ENCODE data around the gene KIAA0753. TPM values are rescaled to one million over a fixed set of nuclear protein-coding genes. Genes with fewer than 3 reads are reported as not detected.

KIAA0753 gene
- total and polyA plus RNA-seq, 9 of the 15 experiments (the other 6 are each of a cell fraction or from before 2014, with no cell fraction given): 2.0 to 9.0 (median 6.9) TPM

DNA sequence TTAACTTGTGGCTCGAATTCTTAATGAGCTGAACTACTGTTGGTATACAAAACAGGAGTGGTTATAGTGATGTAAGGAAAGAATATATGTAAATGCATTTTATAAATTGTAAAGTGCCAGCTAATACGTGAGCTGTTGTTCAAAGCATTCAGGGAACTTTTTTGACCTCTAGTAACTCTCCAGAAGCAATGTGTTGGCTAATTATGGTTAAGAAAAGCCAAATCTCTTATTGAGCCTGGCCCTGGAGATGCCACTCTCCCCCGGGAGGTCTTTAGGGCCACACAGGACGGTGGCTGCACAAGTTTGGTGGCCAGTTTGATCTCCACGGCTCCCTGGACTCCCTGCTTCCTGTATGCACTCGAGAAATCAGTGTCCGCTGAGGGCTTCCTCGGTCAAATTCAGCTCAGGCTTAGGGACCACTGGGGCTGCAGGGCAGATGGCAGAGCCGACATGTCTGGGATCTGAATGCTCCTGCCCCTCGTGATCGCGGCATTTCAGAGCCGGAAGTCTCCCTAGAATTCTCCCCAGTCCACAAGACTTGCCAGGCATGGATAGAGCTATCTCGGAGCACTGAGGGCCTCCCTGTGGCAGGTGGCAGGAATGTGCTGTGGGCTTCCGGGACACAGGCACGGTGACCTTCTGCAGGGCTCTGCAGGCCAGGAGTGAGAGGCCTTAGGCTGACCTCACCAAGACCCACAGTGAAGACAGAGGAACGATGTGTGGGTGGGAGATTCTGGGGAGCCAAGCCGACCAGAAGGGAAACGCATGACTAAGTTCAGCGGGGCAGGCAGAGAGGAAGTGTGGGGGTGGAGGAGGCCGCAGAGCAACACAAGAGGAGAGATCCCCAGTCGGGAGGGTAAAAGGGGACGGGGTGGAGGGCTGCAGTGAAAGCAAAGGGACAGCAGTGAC, 65.6 kb downstream of the KIAA0753 start (continued):
- TF ChIP-seq, protein P1, sequence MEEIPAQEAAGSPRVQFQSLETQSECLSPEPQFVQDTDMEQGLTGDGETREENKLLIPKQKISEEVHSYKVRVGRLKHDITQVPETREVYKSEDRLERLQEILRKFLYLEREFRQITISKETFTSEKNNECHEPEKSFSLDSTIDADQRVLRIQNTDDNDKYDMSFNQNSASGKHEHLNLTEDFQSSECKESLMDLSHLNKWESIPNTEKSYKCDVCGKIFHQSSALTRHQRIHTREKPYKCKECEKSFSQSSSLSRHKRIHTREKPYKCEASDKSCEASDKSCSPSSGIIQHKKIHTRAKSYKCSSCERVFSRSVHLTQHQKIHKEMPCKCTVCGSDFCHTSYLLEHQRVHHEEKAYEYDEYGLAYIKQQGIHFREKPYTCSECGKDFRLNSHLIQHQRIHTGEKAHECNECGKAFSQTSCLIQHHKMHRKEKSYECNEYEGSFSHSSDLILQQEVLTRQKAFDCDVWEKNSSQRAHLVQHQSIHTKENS (CRISPR knock-in tag; IDR thresholded peaks at IDR 0.05): no peak
- TF ChIP-seq EWSR1 (IDR thresholded peaks at IDR 0.05; ENCODE audit: borderline replicate concordance, low read depth, partially characterized antibody) (no peak), EP400 (IDR thresholded peaks at IDR 0.05) (peak; percentile 35; the same call in 1 of the 2 replicates), CREB1 (IDR thresholded peaks at IDR 0.05) (no peak), CREB1 (CRISPR knock-in tag; IDR thresholded peaks at IDR 0.05) (no peak), BACH1 (tag; IDR thresholded peaks at IDR 0.05) (no peak), ILF3 (IDR thresholded peaks at IDR 0.05; ENCODE audit: borderline replicate concordance) (no peak), ZNF77 (CRISPR knock-in tag; IDR thresholded peaks at IDR 0.05) (no peak), NFE2 (IDR thresholded peaks at IDR 0.05; ENCODE audit: low read depth) (no peak), NCOR1 (IDR thresholded peaks at IDR 0.05) (0 out of 2 replicates have a peak, but pooled peaks have one; percentile 30)
- TF ChIP-seq, protein P2, sequence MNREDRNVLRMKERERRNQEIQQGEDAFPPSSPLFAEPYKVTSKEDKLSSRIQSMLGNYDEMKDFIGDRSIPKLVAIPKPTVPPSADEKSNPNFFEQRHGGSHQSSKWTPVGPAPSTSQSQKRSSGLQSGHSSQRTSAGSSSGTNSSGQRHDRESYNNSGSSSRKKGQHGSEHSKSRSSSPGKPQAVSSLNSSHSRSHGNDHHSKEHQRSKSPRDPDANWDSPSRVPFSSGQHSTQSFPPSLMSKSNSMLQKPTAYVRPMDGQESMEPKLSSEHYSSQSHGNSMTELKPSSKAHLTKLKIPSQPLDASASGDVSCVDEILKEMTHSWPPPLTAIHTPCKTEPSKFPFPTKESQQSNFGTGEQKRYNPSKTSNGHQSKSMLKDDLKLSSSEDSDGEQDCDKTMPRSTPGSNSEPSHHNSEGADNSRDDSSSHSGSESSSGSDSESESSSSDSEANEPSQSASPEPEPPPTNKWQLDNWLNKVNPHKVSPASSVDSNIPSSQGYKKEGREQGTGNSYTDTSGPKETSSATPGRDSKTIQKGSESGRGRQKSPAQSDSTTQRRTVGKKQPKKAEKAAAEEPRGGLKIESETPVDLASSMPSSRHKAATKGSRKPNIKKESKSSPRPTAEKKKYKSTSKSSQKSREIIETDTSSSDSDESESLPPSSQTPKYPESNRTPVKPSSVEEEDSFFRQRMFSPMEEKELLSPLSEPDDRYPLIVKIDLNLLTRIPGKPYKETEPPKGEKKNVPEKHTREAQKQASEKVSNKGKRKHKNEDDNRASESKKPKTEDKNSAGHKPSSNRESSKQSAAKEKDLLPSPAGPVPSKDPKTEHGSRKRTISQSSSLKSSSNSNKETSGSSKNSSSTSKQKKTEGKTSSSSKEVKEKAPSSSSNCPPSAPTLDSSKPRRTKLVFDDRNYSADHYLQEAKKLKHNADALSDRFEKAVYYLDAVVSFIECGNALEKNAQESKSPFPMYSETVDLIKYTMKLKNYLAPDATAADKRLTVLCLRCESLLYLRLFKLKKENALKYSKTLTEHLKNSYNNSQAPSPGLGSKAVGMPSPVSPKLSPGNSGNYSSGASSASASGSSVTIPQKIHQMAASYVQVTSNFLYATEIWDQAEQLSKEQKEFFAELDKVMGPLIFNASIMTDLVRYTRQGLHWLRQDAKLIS (CRISPR knock-in tag; IDR thresholded peaks at IDR 0.05): no peak
- TF ChIP-seq, protein P3, sequence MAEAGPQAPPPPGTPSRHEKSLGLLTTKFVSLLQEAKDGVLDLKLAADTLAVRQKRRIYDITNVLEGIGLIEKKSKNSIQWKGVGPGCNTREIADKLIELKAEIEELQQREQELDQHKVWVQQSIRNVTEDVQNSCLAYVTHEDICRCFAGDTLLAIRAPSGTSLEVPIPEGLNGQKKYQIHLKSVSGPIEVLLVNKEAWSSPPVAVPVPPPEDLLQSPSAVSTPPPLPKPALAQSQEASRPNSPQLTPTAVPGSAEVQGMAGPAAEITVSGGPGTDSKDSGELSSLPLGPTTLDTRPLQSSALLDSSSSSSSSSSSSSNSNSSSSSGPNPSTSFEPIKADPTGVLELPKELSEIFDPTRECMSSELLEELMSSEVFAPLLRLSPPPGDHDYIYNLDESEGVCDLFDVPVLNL (CRISPR knock-in tag; IDR thresholded peaks at IDR 0.05; ENCODE audit: low read depth): no peak
- TF ChIP-seq, protein P4, sequence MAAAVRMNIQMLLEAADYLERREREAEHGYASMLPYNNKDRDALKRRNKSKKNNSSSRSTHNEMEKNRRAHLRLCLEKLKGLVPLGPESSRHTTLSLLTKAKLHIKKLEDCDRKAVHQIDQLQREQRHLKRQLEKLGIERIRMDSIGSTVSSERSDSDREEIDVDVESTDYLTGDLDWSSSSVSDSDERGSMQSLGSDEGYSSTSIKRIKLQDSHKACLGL (CRISPR knock-in tag; IDR thresholded peaks at IDR 0.05; ENCODE audit: borderline replicate concordance, poor library complexity, severe bottlenecking): no peak
- TF ChIP-seq, protein P5, sequence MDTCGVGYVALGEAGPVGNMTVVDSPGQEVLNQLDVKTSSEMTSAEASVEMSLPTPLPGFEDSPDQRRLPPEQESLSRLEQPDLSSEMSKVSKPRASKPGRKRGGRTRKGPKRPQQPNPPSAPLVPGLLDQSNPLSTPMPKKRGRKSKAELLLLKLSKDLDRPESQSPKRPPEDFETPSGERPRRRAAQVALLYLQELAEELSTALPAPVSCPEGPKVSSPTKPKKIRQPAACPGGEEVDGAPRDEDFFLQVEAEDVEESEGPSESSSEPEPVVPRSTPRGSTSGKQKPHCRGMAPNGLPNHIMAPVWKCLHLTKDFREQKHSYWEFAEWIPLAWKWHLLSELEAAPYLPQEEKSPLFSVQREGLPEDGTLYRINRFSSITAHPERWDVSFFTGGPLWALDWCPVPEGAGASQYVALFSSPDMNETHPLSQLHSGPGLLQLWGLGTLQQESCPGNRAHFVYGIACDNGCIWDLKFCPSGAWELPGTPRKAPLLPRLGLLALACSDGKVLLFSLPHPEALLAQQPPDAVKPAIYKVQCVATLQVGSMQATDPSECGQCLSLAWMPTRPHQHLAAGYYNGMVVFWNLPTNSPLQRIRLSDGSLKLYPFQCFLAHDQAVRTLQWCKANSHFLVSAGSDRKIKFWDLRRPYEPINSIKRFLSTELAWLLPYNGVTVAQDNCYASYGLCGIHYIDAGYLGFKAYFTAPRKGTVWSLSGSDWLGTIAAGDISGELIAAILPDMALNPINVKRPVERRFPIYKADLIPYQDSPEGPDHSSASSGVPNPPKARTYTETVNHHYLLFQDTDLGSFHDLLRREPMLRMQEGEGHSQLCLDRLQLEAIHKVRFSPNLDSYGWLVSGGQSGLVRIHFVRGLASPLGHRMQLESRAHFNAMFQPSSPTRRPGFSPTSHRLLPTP (IDR thresholded peaks at IDR 0.05; ENCODE audit: borderline replicate concordance, extremely low read depth, insufficient read length): no peak
- TF ChIP-seq, protein P6, sequence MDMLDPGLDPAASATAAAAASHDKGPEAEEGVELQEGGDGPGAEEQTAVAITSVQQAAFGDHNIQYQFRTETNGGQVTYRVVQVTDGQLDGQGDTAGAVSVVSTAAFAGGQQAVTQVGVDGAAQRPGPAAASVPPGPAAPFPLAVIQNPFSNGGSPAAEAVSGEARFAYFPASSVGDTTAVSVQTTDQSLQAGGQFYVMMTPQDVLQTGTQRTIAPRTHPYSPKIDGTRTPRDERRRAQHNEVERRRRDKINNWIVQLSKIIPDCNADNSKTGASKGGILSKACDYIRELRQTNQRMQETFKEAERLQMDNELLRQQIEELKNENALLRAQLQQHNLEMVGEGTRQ (CRISPR knock-in tag; IDR thresholded peaks at IDR 0.05): no peak

All from K562 (cell line).